ENCODE data around the gene HSP90B1.

DNA sequence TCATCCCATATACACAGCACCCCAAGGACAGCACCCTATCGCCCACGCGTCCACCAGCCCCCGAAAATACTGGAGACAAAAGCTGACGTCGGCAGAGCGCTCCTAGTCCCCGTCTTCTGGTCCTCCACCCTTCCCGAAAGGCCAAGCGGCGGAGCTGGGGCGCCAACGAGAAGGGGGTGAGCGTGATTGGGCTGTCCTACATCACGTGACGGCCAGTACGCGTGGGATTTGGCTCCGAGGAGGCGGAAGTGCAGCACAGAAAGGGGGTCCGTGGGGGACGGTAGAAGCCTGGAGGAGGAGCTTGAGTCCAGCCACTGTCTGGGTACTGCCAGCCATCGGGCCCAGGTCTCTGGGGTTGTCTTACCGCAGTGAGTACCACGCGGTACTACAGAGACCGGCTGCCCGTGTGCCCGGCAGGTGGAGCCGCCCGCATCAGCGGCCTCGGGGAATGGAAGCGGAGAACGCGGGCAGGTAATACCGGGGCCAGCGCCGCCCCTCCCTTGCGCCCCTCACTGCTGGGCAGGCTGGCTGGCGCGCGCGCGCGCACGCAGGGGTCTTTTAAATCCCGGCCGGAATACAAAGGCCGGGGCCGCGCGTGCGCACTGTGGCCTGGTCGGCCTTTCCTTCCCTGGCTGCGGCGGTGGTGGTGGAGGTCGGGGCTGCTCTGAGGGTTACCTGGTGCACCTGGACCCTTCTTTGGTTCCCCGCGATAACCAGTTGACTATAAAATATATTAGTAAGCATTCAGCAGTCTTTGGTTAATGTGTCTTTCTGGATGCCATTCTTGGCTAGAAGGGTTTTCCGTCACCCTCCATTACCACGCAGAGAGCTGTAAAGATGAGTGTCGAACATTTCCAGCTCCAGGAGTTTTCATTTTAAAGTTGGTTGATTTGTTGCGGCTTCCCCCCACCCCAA lies 35.6 kb downstream of the HSP90B1 start, which contains the start of gene TDG:
- TF ChIP-seq, protein P1, sequence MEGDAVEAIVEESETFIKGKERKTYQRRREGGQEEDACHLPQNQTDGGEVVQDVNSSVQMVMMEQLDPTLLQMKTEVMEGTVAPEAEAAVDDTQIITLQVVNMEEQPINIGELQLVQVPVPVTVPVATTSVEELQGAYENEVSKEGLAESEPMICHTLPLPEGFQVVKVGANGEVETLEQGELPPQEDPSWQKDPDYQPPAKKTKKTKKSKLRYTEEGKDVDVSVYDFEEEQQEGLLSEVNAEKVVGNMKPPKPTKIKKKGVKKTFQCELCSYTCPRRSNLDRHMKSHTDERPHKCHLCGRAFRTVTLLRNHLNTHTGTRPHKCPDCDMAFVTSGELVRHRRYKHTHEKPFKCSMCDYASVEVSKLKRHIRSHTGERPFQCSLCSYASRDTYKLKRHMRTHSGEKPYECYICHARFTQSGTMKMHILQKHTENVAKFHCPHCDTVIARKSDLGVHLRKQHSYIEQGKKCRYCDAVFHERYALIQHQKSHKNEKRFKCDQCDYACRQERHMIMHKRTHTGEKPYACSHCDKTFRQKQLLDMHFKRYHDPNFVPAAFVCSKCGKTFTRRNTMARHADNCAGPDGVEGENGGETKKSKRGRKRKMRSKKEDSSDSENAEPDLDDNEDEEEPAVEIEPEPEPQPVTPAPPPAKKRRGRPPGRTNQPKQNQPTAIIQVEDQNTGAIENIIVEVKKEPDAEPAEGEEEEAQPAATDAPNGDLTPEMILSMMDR (conservative IDR thresholded peaks at IDR 0.05), result no peak; the same call in 1 of the 2 replicates
- TF ChIP-seq EZH2 (IDR thresholded peaks at IDR 0.05; ENCODE audit: low read depth), result no peak
